ENCODE measurements around the gene ABHD8.
"Not testable (repeated sequence)": the region's sequence is repeated elsewhere in the genome, so short reads cannot be mapped to it uniquely, and the experiment has no call there.

Gene ABHD8

GRCh38 chr19:17275441-17276175 is 27.6 kb downstream of the ABHD8 start:
- TF ChIP-seq, protein P1, sequence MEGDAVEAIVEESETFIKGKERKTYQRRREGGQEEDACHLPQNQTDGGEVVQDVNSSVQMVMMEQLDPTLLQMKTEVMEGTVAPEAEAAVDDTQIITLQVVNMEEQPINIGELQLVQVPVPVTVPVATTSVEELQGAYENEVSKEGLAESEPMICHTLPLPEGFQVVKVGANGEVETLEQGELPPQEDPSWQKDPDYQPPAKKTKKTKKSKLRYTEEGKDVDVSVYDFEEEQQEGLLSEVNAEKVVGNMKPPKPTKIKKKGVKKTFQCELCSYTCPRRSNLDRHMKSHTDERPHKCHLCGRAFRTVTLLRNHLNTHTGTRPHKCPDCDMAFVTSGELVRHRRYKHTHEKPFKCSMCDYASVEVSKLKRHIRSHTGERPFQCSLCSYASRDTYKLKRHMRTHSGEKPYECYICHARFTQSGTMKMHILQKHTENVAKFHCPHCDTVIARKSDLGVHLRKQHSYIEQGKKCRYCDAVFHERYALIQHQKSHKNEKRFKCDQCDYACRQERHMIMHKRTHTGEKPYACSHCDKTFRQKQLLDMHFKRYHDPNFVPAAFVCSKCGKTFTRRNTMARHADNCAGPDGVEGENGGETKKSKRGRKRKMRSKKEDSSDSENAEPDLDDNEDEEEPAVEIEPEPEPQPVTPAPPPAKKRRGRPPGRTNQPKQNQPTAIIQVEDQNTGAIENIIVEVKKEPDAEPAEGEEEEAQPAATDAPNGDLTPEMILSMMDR (IDR thresholded peaks at IDR 0.05; ENCODE audit: control insufficient read depth, insufficient read depth, low read depth, low read length, missing control alignments): no peak
- H3K4me3 ChIP-seq (ENCODE audit: control insufficient read depth, low read depth, low read length): no peak overlapping the region
- no peak for DNase-seq (ENCODE audit: low read depth)

GRCh38 chr19:17274892-17275291 is 28.3 kb downstream of the ABHD8 start:
- DNase-seq (ENCODE audit: low read depth): not testable (repeated sequence)

GRCh38 chr19:17268754-17269153 is 34.5 kb downstream of the ABHD8 start:
- TF ChIP-seq, protein P1 (IDR thresholded peaks at IDR 0.05; ENCODE audit: control insufficient read depth, insufficient read depth, low read depth, low read length, missing control alignments): no peak
- DNase-seq (ENCODE audit: low read depth): no peak
- H3K4me3 ChIP-seq (ENCODE audit: control insufficient read depth, low read depth, low read length): no peak overlapping the region

More at GRCh38 chr19:17274892-17275291, 28.3 kb downstream of the ABHD8 start:
- H3K4me3 ChIP-seq (ENCODE audit: control insufficient read depth, low read depth, low read length): not testable (repeated sequence)

DNA sequence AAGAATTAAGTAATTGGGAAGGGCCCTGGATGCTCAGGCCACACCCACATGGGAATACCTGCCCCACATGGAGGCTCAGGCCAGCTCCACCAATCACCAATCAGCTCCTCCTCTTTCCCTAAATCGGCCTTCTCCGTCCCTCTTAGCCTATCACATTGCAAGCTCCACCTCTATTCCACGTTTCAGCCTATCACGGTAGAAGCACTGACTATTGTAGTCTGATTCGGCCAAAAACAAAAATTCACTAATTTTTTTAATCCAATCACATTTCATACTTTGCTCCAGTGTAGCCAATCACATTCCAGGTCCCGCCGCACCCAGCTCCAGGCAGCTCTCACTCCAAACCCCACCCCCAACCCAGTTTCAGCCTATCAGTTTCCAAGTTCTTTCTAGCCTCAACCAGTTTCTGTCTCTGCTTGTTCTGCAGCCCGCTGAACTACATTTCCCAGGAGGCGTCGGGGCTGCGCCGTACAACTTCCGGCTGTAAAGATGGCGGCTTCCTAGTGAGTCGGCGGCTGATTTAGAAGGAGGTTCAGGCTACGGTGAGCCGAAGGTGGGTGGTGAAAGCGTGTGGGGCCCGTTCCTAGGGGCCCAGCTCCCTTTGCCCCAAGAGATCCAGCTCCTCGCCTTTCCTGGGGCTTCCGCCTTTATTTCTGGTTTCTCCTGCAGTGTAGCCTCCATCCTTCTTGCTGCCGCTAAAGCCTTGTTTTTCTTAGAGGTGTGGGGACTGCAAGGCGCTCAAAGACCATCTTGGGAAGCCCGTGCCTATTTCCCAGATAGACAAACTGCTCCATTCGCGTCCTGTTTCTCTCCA is 36.0 kb downstream of the ABHD8 start, which contains the start of gene BABAM1:
Gene BABAM1, plus strand, starts transcription at position 469 of the 814 bp plus-strand sequence. CDS start 1,364 bp downstream, outside the sequence.
- DNase-seq (ENCODE audit: low read depth): peak; percentile 99

GRCh38 chr19:17266589-17266974 is 36.6 kb downstream of the ABHD8 start:
- no peak overlapping the region for H3K4me3 ChIP-seq (ENCODE audit: control insufficient read depth, low read depth, low read length)
- no peak for DNase-seq (ENCODE audit: low read depth)
- TF ChIP-seq, protein P1 (IDR thresholded peaks at IDR 0.05; ENCODE audit: control insufficient read depth, insufficient read depth, low read depth, low read length, missing control alignments): no peak

More for the DNA sequence above, 36.0 kb downstream of the ABHD8 start, which contains the start of gene BABAM1:
- TF ChIP-seq, protein P1 (IDR thresholded peaks at IDR 0.05; ENCODE audit: control insufficient read depth, insufficient read depth, low read depth, low read length, missing control alignments): no peak
- H3K4me3 ChIP-seq (ENCODE audit: control insufficient read depth, low read depth, low read length): peak within 1 kb of the TSS; percentile 90

- TF ChIP-seq, protein P1 (IDR thresholded peaks at IDR 0.05; ENCODE audit: control insufficient read depth, insufficient read depth, low read depth, low read length, missing control alignments): no peak
- H3K4me3 ChIP-seq (ENCODE audit: control insufficient read depth, low read depth, low read length): no peak overlapping the region
- no peak for DNase-seq (ENCODE audit: low read depth)
Measured at GRCh38 chr19:17266026-17266425, 37.2 kb downstream of the ABHD8 start.

- TF ChIP-seq, protein P1 (IDR thresholded peaks at IDR 0.05; ENCODE audit: control insufficient read depth, insufficient read depth, low read depth, low read length, missing control alignments): no peak
- H3K4me3 ChIP-seq (ENCODE audit: control insufficient read depth, low read depth, low read length): no peak within 1 kb of the TSS
- DNase-seq (ENCODE audit: low read depth): no peak
Measured at GRCh38 chr19:17264641-17264979, 38.6 kb downstream of the ABHD8 start, which contains the start of gene USHBP1. TSS of gene USHBP1 (minus strand) at chr19:17264745. CDS start at chr19:17264299, 446 bp downstream.

All from AG09309 (cell line).